ENCODE data around the gene CTSV.
"Not testable (repeated sequence)": the region's sequence is repeated elsewhere in the genome, so short reads cannot be mapped to it uniquely, and the experiment has no call there.

DNA sequence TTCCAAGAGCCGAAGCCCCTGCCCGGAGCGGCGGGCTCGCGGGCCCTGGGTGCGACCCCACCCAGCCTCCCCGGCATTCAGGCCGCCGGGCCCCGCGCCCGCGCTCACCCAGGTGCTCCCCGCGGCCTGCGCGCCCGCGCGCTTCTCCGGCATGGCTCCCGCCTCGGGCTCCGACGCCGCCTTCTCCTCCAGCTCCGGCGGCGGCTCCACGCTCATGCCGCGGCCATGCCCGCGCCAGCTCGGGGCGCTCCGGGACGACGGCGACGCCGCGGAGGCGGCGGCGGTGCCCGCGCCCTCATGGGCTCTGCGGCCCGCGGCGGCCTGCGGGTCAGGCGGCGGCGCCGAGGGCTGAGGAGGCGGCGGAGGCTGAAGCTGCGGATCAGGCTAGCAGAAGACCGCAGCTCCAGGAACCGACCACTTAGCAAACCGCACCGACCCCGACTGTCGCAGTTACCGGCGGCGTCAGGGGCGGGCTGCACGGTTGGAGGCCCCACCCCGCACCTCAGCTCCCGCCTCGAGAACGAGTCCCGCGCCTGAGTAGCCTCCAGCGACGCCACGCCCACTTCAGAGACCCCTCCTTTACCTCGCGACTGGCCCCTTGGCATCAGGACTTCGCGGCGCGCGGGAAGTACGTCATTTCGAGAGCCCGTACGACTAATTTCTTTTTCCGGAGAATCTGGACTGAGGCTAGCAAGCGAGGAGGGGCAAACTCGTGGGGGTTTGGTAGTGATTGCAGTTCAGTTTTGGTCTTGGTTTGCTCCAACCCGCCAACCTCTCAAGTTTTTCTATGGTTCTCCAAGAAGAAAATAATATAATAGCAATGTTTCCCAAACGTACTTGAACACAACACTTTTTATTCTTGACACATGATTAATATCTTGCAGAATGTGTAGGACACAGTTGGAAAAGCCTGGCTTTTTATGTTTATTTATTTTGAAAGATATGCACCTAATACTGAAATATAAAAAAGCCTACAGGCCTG lies 25.5 kb downstream of the CTSV start:
- TF ChIP-seq STAT1 (IDR thresholded peaks at IDR 0.05; ENCODE audit: unreplicated experiment); EZH2 (IDR thresholded peaks at IDR 0.05; ENCODE audit: low read depth, unreplicated experiment): not testable (repeated sequence)
- TF ChIP-seq, protein P1, sequence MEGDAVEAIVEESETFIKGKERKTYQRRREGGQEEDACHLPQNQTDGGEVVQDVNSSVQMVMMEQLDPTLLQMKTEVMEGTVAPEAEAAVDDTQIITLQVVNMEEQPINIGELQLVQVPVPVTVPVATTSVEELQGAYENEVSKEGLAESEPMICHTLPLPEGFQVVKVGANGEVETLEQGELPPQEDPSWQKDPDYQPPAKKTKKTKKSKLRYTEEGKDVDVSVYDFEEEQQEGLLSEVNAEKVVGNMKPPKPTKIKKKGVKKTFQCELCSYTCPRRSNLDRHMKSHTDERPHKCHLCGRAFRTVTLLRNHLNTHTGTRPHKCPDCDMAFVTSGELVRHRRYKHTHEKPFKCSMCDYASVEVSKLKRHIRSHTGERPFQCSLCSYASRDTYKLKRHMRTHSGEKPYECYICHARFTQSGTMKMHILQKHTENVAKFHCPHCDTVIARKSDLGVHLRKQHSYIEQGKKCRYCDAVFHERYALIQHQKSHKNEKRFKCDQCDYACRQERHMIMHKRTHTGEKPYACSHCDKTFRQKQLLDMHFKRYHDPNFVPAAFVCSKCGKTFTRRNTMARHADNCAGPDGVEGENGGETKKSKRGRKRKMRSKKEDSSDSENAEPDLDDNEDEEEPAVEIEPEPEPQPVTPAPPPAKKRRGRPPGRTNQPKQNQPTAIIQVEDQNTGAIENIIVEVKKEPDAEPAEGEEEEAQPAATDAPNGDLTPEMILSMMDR (conservative IDR thresholded peaks at IDR 0.05; ENCODE audit: low read depth in 2 of 2) = not testable (repeated sequence)
- peak; percentile 93 for TF ChIP-seq CREB1 (CRISPR knock-in tag; IDR thresholded peaks at IDR 0.05; ENCODE audit: low read depth)

Measured in GM23338 (cell line).